Fibroblast of pulmonary artery (primary cell): Measurements from ENCODE around the gene THAP8.

ENCODE experiments used
- DNase-seq: peaks from one replicate; pipeline ENCODE4 v3.0.0-alpha.2; 2010; ENCODE audit warnings: low read depth
- H3K4me3 ChIP-seq: replicated peaks from 2 replicates; pipeline ENCODE4 v1.5.1; 2011; ENCODE audit warnings: low read depth, mild to moderate bottlenecking, control low read depth, low read length, moderate library complexity
- TF ChIP-seq, protein P1 (sequence below): IDR thresholded peaks from 2 replicates; pipeline ENCODE4 v1.5.1; 2011; ENCODE audit warnings: mild to moderate bottlenecking, control low read depth, low read length, inconsistent platforms; ENCODE audit errors: missing control alignments

The THAP8 gene

DNA sequence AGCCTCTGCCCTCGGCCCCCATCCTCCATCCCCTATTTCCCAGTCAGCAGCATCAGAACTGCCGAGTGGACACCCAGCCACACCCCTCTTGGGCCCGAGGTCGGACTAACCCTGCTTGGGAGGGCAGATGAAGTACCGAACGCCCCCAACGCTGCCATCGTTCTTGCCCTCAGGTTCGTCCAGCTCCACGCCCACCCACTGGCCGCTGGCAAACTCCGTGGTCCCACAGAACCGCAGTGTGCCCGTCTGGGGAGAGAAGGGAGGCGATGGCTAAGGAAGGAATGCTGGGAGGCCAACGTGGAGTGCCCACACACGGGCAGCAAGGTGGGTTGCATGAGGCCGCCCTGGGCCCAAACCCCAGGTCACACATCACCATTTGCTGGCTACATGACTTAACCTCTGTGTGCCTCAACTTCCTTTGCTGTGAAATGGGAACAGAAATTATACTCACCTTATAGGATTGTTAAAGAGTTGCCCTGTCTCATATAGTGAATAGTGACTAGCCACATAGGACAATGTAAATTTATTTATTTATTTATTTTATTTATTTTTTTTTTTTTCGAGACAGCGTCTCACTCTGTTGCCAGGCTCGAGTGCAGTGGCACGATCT is 34.9 kb downstream of the THAP8 start:
- TF ChIP-seq, protein P1, sequence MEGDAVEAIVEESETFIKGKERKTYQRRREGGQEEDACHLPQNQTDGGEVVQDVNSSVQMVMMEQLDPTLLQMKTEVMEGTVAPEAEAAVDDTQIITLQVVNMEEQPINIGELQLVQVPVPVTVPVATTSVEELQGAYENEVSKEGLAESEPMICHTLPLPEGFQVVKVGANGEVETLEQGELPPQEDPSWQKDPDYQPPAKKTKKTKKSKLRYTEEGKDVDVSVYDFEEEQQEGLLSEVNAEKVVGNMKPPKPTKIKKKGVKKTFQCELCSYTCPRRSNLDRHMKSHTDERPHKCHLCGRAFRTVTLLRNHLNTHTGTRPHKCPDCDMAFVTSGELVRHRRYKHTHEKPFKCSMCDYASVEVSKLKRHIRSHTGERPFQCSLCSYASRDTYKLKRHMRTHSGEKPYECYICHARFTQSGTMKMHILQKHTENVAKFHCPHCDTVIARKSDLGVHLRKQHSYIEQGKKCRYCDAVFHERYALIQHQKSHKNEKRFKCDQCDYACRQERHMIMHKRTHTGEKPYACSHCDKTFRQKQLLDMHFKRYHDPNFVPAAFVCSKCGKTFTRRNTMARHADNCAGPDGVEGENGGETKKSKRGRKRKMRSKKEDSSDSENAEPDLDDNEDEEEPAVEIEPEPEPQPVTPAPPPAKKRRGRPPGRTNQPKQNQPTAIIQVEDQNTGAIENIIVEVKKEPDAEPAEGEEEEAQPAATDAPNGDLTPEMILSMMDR, result no peak
- no peak overlapping the region for H3K4me3 ChIP-seq
- DNase-seq, result no peak

DNA sequence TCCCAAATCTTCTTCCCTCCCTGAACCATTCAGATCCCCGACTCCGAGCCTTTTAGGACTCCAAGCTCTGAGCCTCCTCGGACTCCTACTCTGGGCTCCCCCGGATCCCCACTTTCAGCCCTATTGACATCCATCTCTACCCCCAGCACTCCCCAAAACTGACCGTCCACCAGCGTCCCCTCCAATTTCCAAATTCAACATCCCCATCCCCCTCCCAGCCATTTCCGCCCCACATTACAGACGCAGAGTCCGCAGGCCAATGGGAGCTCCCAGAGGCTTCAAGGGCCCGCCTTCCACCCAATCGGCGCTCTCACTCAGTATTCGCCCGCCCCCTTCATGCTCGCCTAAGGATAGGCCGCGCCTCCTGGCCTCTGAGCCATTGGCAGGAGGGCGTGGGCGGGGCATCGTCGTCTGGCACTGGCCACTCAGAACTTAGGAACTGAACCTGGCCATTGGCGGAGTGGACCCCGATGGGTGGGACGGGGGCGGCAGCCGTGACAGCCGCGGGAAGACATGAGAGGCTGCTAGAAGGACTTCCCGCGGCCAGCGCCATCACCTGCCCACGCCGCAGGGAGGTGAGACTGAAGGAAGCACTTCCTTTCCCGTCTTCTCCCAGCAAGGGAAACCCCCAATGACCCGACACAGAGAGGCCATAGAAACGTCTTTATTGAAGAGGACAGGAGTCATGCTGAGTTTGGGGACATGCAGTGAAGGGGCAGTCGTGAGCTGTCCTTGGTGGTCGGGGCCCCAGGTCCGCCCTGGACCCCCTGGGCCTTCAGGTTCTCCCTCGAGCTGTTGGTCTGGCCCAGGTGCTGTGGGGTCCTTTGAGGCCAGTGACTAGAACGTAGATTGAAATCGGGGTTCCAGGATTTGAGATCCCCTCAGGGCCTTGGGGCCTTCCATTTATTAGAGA is 39.8 kb downstream of the THAP8 start, which contains the start of gene ALKBH6:
Gene ALKBH6 (minus strand): TSS at position 202 of the 913 bp plus-strand sequence. CDS start 816 bp downstream, outside the sequence.
- DNase-seq, result peak; percentile 98
- H3K4me3 ChIP-seq, result peak within 1 kb of the TSS; percentile 95
- TF ChIP-seq, protein P1, result no peak

DNA sequence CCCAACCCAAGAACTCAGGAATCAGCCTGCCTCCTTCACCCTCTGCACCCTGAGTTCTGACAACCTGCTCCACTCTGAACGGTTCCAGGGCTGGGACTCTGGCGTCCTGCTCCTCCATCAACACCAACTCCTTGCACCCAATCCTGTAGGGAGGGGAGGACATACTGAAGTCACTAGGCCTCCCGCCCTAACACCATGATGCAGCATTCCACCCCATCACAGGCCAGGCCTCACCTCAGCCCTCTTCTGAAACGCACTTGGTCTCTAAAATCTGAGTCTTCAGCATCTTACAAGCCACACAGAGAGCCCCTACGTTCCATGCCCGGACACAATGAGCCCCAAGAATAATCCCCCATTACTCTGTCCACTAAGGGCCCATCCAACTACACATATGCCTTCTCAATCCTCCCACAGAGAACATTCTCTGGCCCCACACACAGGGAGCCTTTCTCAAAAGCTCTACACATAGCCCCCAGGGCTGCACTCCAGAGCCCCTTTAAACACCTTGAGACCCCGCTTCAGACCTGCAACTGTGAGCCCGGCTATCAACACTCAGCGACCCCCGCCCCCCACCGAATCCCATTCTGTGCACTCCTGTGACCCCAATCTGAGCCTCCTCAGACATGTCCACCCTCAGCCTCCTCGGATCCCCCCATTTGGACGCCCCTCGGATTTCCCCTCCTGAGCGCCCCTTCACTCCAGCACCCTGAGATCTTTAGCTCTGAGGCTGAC is 40.6 kb downstream of the THAP8 start:
- TF ChIP-seq, protein P1, result no peak
- H3K4me3 ChIP-seq, result peak overlapping the region; percentile 95
- DNase-seq, result no peak

DNA sequence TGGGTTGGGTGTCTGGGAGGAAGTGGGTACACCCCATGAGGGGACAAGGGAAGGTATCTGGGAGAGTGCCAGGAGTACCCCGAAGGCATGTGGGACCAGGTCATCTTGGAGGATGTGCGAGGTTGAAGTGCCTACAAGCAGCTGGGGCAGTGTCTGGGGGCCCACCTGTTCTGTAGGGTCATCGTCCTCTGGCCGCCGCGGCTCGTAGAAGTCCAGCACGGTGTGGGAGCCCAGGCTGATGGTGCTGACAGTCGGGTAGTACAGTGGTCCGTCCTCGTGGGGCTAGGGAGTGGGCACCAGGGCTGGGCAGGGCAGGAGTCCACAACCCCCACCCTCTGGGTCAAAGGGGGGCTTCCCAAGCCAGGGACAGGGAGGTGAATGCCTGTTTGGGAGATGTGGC is 43.7 kb downstream of the THAP8 start:
- TF ChIP-seq, protein P1, result no peak
- DNase-seq, result no peak
- H3K4me3 ChIP-seq, result no peak overlapping the region

DNA sequence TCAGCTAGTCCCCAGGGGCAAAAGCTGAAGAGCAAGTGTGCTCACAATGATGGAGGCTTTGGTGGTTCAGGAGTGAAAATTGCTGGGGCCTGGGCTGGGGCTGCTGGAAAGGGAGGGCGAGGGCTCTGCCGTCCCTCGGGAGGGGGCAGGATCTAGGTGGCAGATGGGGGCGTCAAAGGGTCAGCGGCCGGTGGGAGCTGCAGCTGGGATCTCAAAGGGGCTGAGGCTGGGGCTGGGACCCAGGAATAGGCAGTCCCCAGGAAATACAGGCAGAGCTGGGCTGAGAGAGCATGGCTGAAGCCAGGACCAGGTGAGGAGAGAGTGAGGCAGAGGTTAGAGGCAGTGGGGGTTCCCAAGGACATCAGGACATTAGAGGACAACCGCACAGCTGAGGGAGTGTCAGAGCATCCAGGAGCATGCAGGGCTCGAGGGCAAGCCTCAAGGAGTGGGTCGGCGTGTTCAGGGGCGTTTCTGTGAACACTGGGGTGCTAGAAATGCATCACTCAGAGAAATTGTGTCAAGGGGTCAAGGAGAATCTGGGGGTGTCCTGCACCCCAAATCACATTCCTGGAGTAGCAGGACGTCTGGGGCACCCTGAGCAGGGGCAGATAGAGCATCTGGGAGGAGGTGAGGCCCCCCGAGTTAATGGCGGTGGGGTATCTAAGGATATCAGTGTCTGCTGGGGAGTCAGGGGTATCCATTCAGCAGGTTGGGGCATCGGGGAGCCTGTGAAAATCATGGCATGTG is 44.3 kb downstream of the THAP8 start:
- H3K4me3 ChIP-seq, result peak overlapping the region; percentile 47
- DNase-seq, result no peak
- TF ChIP-seq, protein P1, result no peak

DNA sequence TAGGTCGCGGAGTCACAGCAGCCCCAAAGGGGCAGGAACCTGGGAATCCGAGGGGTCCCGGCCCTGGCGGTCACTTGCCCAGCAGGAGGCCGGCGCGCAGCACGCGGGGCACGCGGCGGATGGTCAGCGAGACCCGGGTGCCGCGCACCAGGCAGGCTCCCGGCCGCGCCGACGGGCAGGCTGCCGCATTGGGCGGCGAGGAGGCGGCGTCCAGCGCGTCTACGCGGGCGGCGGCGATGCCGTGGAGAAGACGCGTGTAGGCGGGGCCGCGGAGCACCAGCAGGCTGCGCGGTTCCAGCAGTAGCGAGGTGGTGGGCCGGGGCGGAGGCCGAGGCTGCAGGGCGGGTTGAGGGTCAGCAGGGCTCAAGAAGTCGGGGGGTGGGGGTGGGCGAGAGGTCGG is 44.9 kb downstream of the THAP8 start:
- TF ChIP-seq, protein P1, result no peak
- DNase-seq, result peak; percentile 58
- H3K4me3 ChIP-seq, result peak overlapping the region; percentile 47
